Omental fat pad (tissue), 4 donors: ENCODE results near the gene RNF43. TPM values are rescaled to one million over a fixed set of nuclear protein-coding genes. Genes with fewer than 3 reads are reported as not detected.
A peak's percentile ranks its signal among the peaks of the same experiment; 100 is the strongest.

ENCODE experiments used
- ATAC-seq: fragments of 150-250 bp; one replicate; pipeline ENCODE4 v1.9.1; 2016; ENCODE audit warnings: mild to moderate bottlenecking, moderate library complexity; ENCODE audit not compliant: low FRiP score
- DNase-seq: peaks from one replicate; pipeline ENCODE4 v3.0.0-alpha.2; 2019; ENCODE audit warnings: low spot score
- CTCF ChIP-seq, 3 donors: fragments of 450-650 bp; IDR thresholded peaks; one replicate each; pipeline ENCODE4 v1.5.1; 2016 to 2017; ENCODE audit warnings: antibody characterized with exemption in 3 of 3, mild to moderate bottlenecking in 3 of 3, moderate library complexity in 2 of 3
- total RNA-seq, 4 donors: library from RNA; depleted of rRNA; stranded (reverse); fragments of >200 nt; gene quantifications; one replicate each; pipeline ENCODE4 v1.1.0, GENCODE V29; 2016

RNF43 gene
- under 1 TPM in 2 of 4 donors, not detected in 2; 0.19 to 0.28 TPM for total RNA-seq

GRCh38 chr17:58417300-58418092 lies at the start of gene RNF43:
TSS of gene RNF43 (minus strand) at chr17:58417534. CDS start at chr17:58415577, 1,957 bp downstream.
- DNase-seq (peak; percentile 70), ATAC-seq (peak; percentile 100)
- no peak for TF ChIP-seq CTCF (IDR thresholded peaks at IDR 0.05)

DNA sequence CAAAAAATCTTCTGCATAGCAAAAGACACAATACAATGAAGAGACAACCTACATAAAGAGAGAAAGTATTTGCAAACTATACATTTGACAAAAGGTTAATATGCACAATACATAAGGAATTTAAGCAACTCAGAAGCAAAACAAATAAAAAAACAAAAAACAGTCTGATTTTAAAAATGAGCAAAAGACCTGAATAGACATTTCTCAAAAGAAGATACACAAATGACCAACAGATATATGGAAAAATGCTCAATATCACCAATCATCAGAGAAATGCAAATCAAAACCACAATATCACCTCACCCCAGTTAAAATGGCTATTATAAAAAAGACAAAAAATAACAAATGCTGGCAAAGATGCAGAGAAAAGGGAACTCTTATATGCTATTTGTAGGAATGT lies 38.2 kb upstream of the RNF43 start:
- ATAC-seq (no peak), DNase-seq (no peak)
- TF ChIP-seq CTCF (IDR thresholded peaks at IDR 0.05), result no peak

- ATAC-seq (no peak), DNase-seq (no peak)
- TF ChIP-seq CTCF (IDR thresholded peaks at IDR 0.05), result no peak
These were observed 35.4 kb upstream of the RNF43 start for GRCh38 chr17:58452738-58453137.

DNA sequence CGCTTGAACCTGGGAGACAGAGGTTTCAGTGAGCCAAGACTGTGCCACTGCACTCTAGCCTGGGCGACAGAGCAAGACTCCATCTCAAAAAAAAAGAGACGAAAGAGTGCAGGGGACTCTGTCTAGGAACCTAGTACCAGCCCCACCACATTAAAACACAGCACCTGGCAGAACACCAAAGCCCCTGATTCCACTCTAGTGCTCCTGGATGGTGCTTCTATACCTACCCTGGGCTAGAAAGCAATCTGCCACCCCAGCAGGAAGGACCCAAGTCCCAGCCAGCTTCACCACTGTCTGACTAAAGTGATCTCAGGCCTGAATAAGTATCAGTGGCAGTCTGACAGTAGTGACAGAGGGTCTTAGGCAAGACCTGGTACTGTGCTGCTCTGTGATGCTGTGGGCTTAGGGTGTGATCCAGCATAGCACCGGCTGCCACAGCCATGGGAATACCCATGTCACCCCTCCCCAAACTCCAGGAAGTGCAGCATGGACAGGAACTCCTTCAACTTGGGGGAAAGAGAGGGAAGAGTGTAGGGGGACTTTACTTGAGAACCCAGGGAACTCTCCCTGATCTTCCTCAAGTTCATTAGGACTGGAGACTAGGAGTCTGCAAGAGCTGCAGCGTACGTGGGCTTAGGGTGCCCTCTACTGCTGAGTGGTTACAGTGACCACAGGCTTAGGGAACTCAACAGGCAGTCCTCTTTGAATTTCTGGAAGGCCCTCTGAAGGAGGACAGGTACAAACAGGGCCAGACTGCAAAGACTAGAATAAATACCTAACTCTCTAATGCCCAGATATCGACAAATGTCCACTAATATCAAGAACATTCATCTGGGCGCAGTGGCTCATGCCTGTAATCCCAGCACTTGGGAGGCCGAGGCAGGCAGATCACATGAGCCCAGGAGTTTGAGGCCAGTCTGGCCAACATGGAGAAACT lies 30.0 kb upstream of the RNF43 start:
- DNase-seq, result no peak
- no peak for ATAC-seq
- TF ChIP-seq CTCF (IDR thresholded peaks at IDR 0.05), result no peak

- DNase-seq, result no peak
- no peak for TF ChIP-seq CTCF (IDR thresholded peaks at IDR 0.05)
- no peak for ATAC-seq
These were observed 28.8 kb upstream of the RNF43 start for GRCh38 chr17:58446086-58446485.

DNA sequence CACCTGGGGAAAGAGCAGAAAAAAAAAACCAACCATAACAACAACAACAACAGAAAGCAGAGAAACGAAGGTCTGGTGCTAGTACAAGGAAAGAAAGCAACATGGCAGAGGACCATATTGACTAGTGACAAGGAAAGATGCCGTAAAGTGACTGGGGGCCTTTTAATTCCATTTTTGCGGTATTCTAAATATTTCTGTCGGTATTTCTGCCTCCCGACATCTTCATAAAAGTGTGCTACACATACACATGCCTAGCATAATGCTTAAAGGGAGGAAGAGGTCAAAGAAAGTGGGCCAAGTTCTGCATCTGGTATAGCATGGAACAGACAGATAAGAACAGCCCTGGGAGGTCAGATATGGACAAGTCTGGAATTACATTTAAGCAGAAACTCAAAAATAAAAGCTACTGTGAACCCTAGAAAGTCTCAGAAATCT lies 19.5 kb upstream of the RNF43 start:
- no peak for DNase-seq
- no peak for ATAC-seq
- no peak for TF ChIP-seq CTCF (IDR thresholded peaks at IDR 0.05)
